GM12801 (cell line): ENCODE measurements around the gene PRPS1.

Source experiments
- TF ChIP-seq, protein P1 (sequence below): IDR thresholded peaks from one replicate; pipeline ENCODE4 v1.5.1; 2011; ENCODE audit warnings: control low read depth; ENCODE audit not compliant: insufficient read length; ENCODE audit errors: extremely low read depth

The PRPS1 gene

DNA sequence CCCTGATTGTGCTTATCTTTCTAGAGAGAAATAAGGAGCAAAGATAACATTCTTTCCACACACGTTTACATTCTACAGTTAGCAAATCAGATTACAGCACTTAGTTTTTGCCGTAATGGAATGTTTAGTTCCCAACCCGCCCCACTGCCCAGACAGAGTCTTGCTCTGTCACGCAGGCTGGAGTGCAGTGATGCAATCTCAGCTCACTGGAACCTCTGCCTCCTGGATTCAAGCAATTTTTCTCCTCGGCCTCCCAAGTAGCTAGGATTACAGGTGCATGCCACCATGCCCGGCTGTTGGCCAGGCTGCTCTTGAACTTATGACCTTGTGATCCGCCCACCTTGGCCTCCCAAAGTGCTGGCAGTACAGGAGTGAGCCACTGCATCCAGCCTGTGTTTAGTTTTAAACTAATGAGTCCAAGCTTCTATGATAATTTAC is 8.4 kb upstream of the PRPS1 start:
- TF ChIP-seq, protein P1, sequence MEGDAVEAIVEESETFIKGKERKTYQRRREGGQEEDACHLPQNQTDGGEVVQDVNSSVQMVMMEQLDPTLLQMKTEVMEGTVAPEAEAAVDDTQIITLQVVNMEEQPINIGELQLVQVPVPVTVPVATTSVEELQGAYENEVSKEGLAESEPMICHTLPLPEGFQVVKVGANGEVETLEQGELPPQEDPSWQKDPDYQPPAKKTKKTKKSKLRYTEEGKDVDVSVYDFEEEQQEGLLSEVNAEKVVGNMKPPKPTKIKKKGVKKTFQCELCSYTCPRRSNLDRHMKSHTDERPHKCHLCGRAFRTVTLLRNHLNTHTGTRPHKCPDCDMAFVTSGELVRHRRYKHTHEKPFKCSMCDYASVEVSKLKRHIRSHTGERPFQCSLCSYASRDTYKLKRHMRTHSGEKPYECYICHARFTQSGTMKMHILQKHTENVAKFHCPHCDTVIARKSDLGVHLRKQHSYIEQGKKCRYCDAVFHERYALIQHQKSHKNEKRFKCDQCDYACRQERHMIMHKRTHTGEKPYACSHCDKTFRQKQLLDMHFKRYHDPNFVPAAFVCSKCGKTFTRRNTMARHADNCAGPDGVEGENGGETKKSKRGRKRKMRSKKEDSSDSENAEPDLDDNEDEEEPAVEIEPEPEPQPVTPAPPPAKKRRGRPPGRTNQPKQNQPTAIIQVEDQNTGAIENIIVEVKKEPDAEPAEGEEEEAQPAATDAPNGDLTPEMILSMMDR = no peak

DNA sequence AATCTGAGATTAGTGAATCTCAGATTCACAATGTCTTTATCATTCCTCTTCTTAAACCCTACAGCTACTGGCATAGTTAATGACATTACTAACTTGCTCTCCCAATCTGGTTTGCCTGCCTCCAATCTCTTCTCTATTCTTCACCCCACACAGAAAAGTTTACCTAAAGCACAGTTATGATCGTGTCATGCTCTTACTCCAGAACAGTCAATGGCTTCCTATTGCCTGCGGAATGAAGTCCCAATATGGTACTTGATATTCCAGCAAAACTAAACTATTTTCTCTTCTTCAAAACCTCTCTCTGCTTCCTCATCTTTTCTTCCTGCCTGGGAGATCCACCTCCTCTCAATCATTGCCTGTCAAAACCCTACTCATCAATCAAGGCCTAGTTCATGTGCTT is 3.4 kb upstream of the PRPS1 start:
- TF ChIP-seq, protein P1 = no peak

DNA sequence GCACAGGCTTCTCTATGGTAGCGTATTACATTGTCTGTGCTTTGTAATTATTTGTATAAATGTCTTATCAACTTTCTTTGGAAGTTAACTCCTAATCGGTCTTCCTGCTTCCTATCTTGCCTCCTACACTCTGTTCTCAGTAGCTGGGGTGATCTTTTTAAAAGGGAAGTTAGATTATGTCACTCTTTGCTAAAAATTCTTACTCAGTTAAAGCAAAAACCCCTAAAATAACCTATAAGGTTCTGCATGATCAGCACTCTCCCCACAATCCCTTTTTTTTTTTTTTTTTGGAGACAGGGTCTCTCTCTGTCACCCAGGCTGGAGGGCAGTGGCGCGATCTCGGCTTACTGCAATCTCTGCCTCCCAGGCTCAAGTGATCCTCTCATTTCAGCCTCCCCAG is 2.6 kb upstream of the PRPS1 start:
- TF ChIP-seq, protein P1 = no peak

DNA sequence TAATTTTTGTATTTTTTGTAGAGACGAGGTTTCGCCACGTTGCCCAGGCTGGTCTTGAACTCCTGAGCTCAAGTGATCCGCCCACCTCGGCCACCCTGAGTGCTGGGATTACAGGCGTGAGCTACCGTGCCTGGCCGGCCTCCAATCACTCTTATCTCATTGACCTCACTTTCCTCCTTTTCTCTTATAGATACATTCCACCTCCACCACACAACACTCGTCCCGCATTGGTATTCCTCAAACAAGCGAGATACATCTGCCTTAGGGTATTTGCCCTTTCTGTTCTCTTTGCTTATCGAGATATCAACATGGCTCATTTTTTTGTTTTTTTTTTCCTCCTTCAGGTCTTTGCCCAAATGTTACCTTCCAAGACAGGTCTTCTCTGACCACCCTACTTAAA is 1.8 kb upstream of the PRPS1 start:
- TF ChIP-seq, protein P1 = no peak

DNA sequence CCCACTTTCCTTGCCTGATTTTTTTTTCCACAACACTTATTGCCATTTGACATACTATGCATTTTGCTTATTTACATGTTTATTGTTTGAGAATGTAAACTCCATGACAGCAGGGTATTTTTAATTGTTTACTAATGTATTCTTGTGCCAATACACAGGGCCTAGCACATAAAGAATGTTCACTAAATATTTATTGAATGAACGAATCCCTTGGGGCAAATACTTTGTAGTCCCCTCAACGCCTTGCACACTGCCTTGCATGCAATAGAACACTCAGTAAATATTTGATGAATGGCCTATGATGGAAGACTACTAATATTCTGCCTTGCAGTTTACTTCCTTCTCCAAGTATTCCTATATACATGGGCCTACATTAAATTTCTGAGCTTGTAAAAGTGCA is 1.4 kb upstream of the PRPS1 start:
- TF ChIP-seq, protein P1 = no peak

DNA sequence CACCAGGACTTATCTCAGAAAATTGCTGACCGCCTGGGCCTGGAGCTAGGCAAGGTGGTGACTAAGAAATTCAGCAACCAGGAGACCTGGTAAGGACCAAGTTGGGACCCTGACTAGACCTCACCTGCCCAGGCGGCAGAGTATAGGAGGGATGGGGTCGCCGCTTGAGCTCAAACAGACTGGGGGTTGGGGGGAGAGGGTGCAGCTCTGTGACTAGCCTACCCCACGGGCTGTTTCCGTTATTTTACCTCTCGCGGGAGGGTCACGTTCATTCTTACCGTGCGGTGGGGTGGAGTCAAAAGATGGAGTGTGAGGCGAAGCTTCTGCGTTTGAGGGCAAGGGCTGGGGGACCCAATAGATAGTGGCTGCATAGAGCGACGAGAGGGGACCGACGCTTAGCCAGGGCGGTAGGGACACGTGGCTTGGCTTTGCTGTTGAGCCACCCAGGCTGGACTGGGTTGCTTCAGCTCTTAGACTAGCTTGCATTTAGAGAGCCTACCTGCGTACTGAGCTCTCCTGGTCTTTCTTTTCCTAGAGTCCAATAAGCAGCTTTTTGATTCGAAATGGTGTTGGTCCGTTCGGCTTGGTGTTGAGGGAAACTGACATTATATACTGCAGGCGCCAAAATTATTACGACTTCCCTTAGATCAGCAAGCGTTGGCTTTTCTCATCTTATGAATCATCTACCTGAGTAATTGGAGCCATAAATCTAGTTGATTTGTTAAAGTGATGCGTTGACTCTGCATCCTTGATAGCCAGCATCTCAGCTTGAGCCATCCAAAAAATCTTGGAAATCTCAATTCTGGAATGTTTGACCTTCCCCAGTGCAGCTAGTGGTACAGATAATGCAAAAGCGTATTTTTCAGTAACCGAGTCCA is 591 bp downstream of the PRPS1 start:
- TF ChIP-seq, protein P1 = no peak

DNA sequence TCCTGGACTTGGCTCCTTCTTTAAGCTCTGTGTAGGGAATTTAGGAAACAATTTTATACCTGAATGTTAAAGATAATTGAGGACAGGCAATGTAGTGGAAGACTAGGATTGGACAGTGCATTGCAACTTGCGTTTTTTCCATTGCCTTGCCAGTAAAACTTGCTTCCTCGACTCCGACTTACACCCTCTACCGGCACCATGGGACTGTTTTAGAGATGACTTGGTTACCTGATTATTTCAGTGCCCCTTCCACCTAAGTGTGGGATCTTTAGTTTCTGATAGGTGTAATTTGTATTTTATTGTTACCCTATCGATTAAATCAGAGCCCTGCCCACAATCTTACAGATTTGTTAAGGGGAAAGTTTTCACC is 1.2 kb downstream of the PRPS1 start:
- TF ChIP-seq, protein P1 = no peak
